WTC11 (cell line): ENCODE results near the gene SLC26A11. TPM values are rescaled to one million over a fixed set of nuclear protein-coding genes. Genes with fewer than 3 reads are reported as not detected.

Experiments
- ATAC-seq: fragments of 200-7000 bp; cut with Tn5 transposase; 2 replicates; pipeline ENCODE4 v1.10.0; 2021; ENCODE audit warnings: mild to moderate bottlenecking, moderate library complexity
- Bru-seq: library from RNA; stranded (reverse); fragments of 400-500 nt; gene quantifications from one replicate; lab custom pipeline; 2021; lab: Mats Ljungman, UMichigan
- CTCF ChIA-PET: fragments of 300-600 bp; sonication (Branson Sonifier 250); formaldehyde crosslinking; loops from one replicate; lab custom pipeline; 2021; ENCODE audit warnings: antibody characterized with exemption; lab: Charles Lee
- POLR2A ChIA-PET: fragments of 350-600 bp; sonication (Branson Sonifier 250); formaldehyde crosslinking; loops from one replicate; lab custom pipeline; 2021; ENCODE audit warnings: antibody characterized with exemption; lab: Charles Lee
- DNase-seq: peaks from one replicate; pipeline ENCODE4 v3.0.0; 2021; ENCODE audit warnings: low spot score
- H3K27ac Mint-ChIP-seq: 2 replicates; pipeline ENCODE4 v1.8.0; 2021; ENCODE audit warnings: mixed read lengths
- H3K27me3 Mint-ChIP-seq: 2 replicates; pipeline ENCODE4 v1.8.0; 2021; ENCODE audit warnings: low read depth, mild to moderate bottlenecking, moderate library complexity, mixed read lengths
- H3K36me3 Mint-ChIP-seq: 2 replicates; pipeline ENCODE4 v1.8.0; 2021; ENCODE audit warnings: mixed read lengths
- H3K4me1 Mint-ChIP-seq: 2 replicates; pipeline ENCODE4 v1.8.0; 2022; ENCODE audit warnings: mixed read lengths
- H3K4me3 Mint-ChIP-seq: 2 replicates; pipeline ENCODE4 v1.8.0; 2021; ENCODE audit warnings: mild to moderate bottlenecking, moderate library complexity, mixed read lengths
- H3K9me3 Mint-ChIP-seq: 2 replicates; pipeline ENCODE4 v1.8.0; 2021; ENCODE audit warnings: mixed read lengths
- ESRRA ChIP-seq: sonication (generic); formaldehyde crosslinking; IDR thresholded peaks from 2 replicates; pipeline ENCODE4 v1.8.1; 2022; ENCODE audit warnings: mild to moderate bottlenecking, missing genetic modification reagents, borderline replicate concordance
- FOXJ3 ChIP-seq: sonication (generic); formaldehyde crosslinking; IDR thresholded peaks from 2 replicates; pipeline ENCODE4 v1.9.0; 2021; ENCODE audit warnings: missing genetic modification reagents, mild to moderate bottlenecking, borderline replicate concordance
- FOXP1 ChIP-seq: sonication (generic); formaldehyde crosslinking; IDR thresholded peaks from 2 replicates; pipeline ENCODE4 v1.8.0; 2022; ENCODE audit warnings: missing genetic modification reagents, mild to moderate bottlenecking, moderate library complexity, borderline replicate concordance
- GABPB1 ChIP-seq: sonication (generic); formaldehyde crosslinking; IDR thresholded peaks from 2 replicates; pipeline ENCODE4 v1.8.1; 2023; ENCODE audit warnings: mild to moderate bottlenecking, missing genetic modification reagents
- GRHL2 ChIP-seq: fragments of 250-450 bp; sonication (Bioruptor Pico); IDR thresholded peaks from 2 replicates; pipeline ENCODE4 v1.8.0; 2022; ENCODE audit warnings: mild to moderate bottlenecking, moderate library complexity; ENCODE audit not compliant: insufficient replicate concordance, severe bottlenecking
- GTF2I ChIP-seq: fragments of 250-450 bp; sonication (Bioruptor Pico); conservative IDR thresholded peaks from 2 replicates; pipeline ENCODE4 v1.4.0; 2021; ENCODE audit warnings: mild to moderate bottlenecking
- IRF2 ChIP-seq: sonication (generic); formaldehyde crosslinking; IDR thresholded peaks from 2 replicates; pipeline ENCODE4 v1.8.0; 2022; ENCODE audit warnings: low read depth, missing genetic modification reagents, borderline replicate concordance
- JAZF1 ChIP-seq: fragments of 250-450 bp; sonication (Bioruptor Pico); IDR thresholded peaks from 2 replicates; pipeline ENCODE4 v1.9.0; 2021; ENCODE audit warnings: moderate library complexity, mild to moderate bottlenecking, inconsistent platforms
- NFE2L1 ChIP-seq: sonication (generic); formaldehyde crosslinking; IDR thresholded peaks from 2 replicates; pipeline ENCODE4 v1.8.1; 2023; ENCODE audit warnings: missing genetic modification reagents
- SMAD3 ChIP-seq: sonication (generic); formaldehyde crosslinking; IDR thresholded peaks from 2 replicates; pipeline ENCODE4 v1.8.0; 2022; ENCODE audit warnings: missing genetic modification reagents, mild to moderate bottlenecking, borderline replicate concordance
- TEAD1 ChIP-seq: sonication (generic); formaldehyde crosslinking; IDR thresholded peaks from 2 replicates; pipeline ENCODE4 v1.8.0; 2022; ENCODE audit warnings: mild to moderate bottlenecking, missing genetic modification reagents
- TP53 ChIP-seq: sonication (generic); formaldehyde crosslinking; IDR thresholded peaks from 2 replicates; pipeline ENCODE4 v1.8.1; 2023; ENCODE audit warnings: mild to moderate bottlenecking, missing genetic modification reagents
- ZNF396 ChIP-seq: fragments of 250-450 bp; sonication (Bioruptor Pico); IDR thresholded peaks from 2 replicates; pipeline ENCODE4 v1.8.0; 2021; ENCODE audit warnings: mild to moderate bottlenecking, moderate library complexity, borderline replicate concordance
- ZNF423 ChIP-seq: fragments of 250-450 bp; sonication (Bioruptor Pico); IDR thresholded peaks from 2 replicates; pipeline ENCODE4 v2.1.2; 2022; ENCODE audit warnings: mild to moderate bottlenecking, moderate library complexity
- long read RNA-seq, 3 experiments: library from RNA in 1 of 3; library from capped mRNA in 1 of 3; library from polyadenylated mRNA in 1 of 3; unstranded in 2 of 3; stranded (forward) in 1 of 3; transcript quantifications; one replicate each; pipeline ENCODE4 v2.0.0, GENCODE V29; 2021
- total RNA-seq: library from RNA; stranded (reverse); gene quantifications from 3 replicates; pipeline ENCODE4 v1.2.3, GENCODE V29; 2021
- TF ChIP-seq, protein P1 (sequence below): fragments of 250-450 bp; sonication (Bioruptor Pico); IDR thresholded peaks from 2 replicates; pipeline ENCODE4 v1.9.0; 2021; ENCODE audit warnings: mild to moderate bottlenecking, borderline replicate concordance
- TF ChIP-seq, protein P2 (sequence below): sonication (generic); formaldehyde crosslinking; IDR thresholded peaks from 2 replicates; pipeline ENCODE4 v1.8.0; 2022; ENCODE audit warnings: missing genetic modification reagents
- TF ChIP-seq, protein P3 (sequence below): sonication (generic); formaldehyde crosslinking; IDR thresholded peaks from 2 replicates; pipeline ENCODE4 v1.8.1; 2022; ENCODE audit warnings: mild to moderate bottlenecking, missing genetic modification reagents, moderate library complexity, borderline replicate concordance
- TF ChIP-seq, protein P4 (sequence below): sonication (generic); formaldehyde crosslinking; IDR thresholded peaks from 2 replicates; pipeline ENCODE4 v1.8.1; 2022; ENCODE audit warnings: low read depth, missing genetic modification reagents, borderline replicate concordance
- TF ChIP-seq, protein P5 (sequence below): fragments of 250-450 bp; sonication (Bioruptor Pico); IDR thresholded peaks from 2 replicates; pipeline ENCODE4 v1.8.0; 2021; ENCODE audit warnings: mild to moderate bottlenecking
- TF ChIP-seq, protein P6 (sequence below): fragments of 250-450 bp; sonication (Bioruptor Pico); IDR thresholded peaks from 2 replicates; pipeline ENCODE4 v1.9.0; 2021; ENCODE audit warnings: mild to moderate bottlenecking

Gene SLC26A11
- total RNA-seq (19.1 to 26.4 TPM (median 23.5 TPM) in 3 replicates), Bru-seq, nascent RNA (percentile 48 among the genes with signal in this experiment)
- long read RNA-seq, experiment 1, transcript SLC26A11-201 (18 exons, 2,885 nt) = major isoform, 45 of 96 reads
- long read RNA-seq, experiment 1, partial matches to known transcripts = 14 of 96 reads
- long read RNA-seq, experiment 1, other reads (novel, unspliced or antisense) = 32 of 96 reads
- long read RNA-seq, experiment 2, transcript SLC26A11-201 (18 exons, 2,885 nt) = major isoform, 6 of 26 reads
- long read RNA-seq, experiment 2, partial matches to known transcripts = 16 of 26 reads
- long read RNA-seq, experiment 2, other reads (novel, unspliced or antisense) = 4 of 26 reads
- long read RNA-seq, experiment 3, partial matches to known transcripts = 1 of 3 reads
- long read RNA-seq, experiment 3, other reads (novel, unspliced or antisense) = 1 of 3 reads

DNA sequence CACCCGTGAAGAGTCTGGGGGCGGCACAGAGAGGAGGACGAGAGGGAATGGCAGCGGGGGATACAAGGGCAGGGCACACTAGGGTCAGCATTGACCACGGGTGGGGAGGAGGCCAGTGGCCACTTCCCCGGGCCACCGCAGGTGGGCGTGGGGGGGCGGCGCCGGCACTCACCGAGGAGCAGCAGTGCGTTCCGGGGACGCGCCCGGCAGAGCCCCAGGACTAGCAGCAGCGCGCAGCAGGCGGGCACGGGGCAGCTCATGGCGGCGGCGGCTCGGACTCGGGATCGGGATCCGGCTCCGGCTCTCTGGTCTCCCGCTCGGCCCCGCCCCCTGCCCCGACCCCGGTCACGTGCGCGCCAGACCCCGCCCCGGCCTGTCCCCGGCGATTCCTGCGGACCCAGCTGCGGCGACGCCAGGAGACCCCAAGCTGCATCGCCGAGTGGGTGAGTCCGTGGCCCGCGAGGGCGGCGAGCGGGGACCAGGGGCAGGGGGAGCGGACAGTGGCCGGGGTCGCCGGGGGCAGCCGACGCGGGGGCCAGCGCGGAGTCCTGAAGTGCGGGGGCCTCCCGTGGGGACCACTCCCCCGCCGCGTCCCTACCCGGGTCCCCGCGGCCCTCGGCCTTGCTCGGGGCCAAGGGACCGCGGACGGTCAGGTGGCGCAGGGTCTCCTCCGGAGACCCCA, at the start of gene SLC26A11, which contains the start of gene SGSH:
Gene SLC26A11, plus strand, starts transcription at position 374 of the 682 bp plus-strand sequence. CDS start 1,134 bp downstream, outside the sequence.
Gene SGSH, minus strand, starts transcription at position 280 of the 682 bp plus-strand sequence. Its CDS starts 20 bp downstream, at position 260.
- H3K9me3 Mint-ChIP-seq = no peaks in the 10 kb centered on the region
- H3K27me3 Mint-ChIP-seq = no peaks in the 10 kb centered on the region
- DNase-seq (peak; percentile 91), ATAC-seq (peak; percentile 84)
- ChIA-PET POLR2A (no interaction called here), CTCF (interaction anchor here (0.6 to 1.8 kb wide), 11 partner anchors 14 to 1073 kb away, joined by 3 to 8 read pairs (median 3); partner anchors contain the start of gene GAA)
- H3K4me1 Mint-ChIP-seq = peaks cover 19% of the 10 kb centered on the region
- H3K27ac Mint-ChIP-seq = peak within 1 kb of the TSS; percentile 63; the same call in 1 of the 2 replicates
- H3K36me3 Mint-ChIP-seq = peaks cover 7% of the 10 kb centered on the region
- H3K4me3 Mint-ChIP-seq = peak within 1 kb of the TSS; percentile 91
- TF ChIP-seq, protein P1, sequence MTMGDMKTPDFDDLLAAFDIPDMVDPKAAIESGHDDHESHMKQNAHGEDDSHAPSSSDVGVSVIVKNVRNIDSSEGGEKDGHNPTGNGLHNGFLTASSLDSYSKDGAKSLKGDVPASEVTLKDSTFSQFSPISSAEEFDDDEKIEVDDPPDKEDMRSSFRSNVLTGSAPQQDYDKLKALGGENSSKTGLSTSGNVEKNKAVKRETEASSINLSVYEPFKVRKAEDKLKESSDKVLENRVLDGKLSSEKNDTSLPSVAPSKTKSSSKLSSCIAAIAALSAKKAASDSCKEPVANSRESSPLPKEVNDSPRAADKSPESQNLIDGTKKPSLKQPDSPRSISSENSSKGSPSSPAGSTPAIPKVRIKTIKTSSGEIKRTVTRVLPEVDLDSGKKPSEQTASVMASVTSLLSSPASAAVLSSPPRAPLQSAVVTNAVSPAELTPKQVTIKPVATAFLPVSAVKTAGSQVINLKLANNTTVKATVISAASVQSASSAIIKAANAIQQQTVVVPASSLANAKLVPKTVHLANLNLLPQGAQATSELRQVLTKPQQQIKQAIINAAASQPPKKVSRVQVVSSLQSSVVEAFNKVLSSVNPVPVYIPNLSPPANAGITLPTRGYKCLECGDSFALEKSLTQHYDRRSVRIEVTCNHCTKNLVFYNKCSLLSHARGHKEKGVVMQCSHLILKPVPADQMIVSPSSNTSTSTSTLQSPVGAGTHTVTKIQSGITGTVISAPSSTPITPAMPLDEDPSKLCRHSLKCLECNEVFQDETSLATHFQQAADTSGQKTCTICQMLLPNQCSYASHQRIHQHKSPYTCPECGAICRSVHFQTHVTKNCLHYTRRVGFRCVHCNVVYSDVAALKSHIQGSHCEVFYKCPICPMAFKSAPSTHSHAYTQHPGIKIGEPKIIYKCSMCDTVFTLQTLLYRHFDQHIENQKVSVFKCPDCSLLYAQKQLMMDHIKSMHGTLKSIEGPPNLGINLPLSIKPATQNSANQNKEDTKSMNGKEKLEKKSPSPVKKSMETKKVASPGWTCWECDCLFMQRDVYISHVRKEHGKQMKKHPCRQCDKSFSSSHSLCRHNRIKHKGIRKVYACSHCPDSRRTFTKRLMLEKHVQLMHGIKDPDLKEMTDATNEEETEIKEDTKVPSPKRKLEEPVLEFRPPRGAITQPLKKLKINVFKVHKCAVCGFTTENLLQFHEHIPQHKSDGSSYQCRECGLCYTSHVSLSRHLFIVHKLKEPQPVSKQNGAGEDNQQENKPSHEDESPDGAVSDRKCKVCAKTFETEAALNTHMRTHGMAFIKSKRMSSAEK (CRISPR knock-in tag) = no peak
- TF ChIP-seq ZNF423 (0 out of 2 replicates have a peak, but pooled peaks have one; percentile 41), ESRRA (CRISPR knock-in tag) (no peak), FOXP1 (0 out of 2 replicates have a peak, but pooled peaks have one; percentile 49), IRF2 (no peak; the same call in 1 of the 2 replicates), TP53 (CRISPR knock-in tag) (0 out of 2 replicates have a peak, but pooled peaks have one; percentile 32), GTF2I (CRISPR knock-in tag) (no peak), NFE2L1 (CRISPR knock-in tag) (no peak), FOXJ3 (CRISPR knock-in tag) (no peak), GABPB1 (CRISPR knock-in tag) (no peak), JAZF1 (no peak), ZNF396 (CRISPR knock-in tag) (no peak), TEAD1 (CRISPR knock-in tag) (peak; percentile 58; the same call in 1 of the 2 replicates), SMAD3 (CRISPR knock-in tag) (no peak), GRHL2 (CRISPR knock-in tag) (no peak)
- TF ChIP-seq, protein P2, sequence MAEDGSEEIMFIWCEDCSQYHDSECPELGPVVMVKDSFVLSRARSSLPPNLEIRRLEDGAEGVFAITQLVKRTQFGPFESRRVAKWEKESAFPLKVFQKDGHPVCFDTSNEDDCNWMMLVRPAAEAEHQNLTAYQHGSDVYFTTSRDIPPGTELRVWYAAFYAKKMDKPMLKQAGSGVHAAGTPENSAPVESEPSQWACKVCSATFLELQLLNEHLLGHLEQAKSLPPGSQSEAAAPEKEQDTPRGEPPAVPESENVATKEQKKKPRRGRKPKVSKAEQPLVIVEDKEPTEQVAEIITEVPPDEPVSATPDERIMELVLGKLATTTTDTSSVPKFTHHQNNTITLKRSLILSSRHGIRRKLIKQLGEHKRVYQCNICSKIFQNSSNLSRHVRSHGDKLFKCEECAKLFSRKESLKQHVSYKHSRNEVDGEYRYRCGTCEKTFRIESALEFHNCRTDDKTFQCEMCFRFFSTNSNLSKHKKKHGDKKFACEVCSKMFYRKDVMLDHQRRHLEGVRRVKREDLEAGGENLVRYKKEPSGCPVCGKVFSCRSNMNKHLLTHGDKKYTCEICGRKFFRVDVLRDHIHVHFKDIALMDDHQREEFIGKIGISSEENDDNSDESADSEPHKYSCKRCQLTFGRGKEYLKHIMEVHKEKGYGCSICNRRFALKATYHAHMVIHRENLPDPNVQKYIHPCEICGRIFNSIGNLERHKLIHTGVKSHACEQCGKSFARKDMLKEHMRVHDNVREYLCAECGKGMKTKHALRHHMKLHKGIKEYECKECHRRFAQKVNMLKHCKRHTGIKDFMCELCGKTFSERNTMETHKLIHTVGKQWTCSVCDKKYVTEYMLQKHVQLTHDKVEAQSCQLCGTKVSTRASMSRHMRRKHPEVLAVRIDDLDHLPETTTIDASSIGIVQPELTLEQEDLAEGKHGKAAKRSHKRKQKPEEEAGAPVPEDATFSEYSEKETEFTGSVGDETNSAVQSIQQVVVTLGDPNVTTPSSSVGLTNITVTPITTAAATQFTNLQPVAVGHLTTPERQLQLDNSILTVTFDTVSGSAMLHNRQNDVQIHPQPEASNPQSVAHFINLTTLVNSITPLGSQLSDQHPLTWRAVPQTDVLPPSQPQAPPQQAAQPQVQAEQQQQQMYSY (CRISPR knock-in tag) = peak; percentile 81
- TF ChIP-seq, protein P3, sequence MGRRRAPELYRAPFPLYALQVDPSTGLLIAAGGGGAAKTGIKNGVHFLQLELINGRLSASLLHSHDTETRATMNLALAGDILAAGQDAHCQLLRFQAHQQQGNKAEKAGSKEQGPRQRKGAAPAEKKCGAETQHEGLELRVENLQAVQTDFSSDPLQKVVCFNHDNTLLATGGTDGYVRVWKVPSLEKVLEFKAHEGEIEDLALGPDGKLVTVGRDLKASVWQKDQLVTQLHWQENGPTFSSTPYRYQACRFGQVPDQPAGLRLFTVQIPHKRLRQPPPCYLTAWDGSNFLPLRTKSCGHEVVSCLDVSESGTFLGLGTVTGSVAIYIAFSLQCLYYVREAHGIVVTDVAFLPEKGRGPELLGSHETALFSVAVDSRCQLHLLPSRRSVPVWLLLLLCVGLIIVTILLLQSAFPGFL (CRISPR knock-in tag) = no peak
- TF ChIP-seq, protein P4, sequence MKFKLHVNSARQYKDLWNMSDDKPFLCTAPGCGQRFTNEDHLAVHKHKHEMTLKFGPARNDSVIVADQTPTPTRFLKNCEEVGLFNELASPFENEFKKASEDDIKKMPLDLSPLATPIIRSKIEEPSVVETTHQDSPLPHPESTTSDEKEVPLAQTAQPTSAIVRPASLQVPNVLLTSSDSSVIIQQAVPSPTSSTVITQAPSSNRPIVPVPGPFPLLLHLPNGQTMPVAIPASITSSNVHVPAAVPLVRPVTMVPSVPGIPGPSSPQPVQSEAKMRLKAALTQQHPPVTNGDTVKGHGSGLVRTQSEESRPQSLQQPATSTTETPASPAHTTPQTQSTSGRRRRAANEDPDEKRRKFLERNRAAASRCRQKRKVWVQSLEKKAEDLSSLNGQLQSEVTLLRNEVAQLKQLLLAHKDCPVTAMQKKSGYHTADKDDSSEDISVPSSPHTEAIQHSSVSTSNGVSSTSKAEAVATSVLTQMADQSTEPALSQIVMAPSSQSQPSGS = no peak
- TF ChIP-seq, protein P5, sequence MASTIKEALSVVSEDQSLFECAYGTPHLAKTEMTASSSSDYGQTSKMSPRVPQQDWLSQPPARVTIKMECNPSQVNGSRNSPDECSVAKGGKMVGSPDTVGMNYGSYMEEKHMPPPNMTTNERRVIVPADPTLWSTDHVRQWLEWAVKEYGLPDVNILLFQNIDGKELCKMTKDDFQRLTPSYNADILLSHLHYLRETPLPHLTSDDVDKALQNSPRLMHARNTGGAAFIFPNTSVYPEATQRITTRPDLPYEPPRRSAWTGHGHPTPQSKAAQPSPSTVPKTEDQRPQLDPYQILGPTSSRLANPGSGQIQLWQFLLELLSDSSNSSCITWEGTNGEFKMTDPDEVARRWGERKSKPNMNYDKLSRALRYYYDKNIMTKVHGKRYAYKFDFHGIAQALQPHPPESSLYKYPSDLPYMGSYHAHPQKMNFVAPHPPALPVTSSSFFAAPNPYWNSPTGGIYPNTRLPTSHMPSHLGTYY (CRISPR knock-in tag) = no peak
- TF ChIP-seq, protein P6, sequence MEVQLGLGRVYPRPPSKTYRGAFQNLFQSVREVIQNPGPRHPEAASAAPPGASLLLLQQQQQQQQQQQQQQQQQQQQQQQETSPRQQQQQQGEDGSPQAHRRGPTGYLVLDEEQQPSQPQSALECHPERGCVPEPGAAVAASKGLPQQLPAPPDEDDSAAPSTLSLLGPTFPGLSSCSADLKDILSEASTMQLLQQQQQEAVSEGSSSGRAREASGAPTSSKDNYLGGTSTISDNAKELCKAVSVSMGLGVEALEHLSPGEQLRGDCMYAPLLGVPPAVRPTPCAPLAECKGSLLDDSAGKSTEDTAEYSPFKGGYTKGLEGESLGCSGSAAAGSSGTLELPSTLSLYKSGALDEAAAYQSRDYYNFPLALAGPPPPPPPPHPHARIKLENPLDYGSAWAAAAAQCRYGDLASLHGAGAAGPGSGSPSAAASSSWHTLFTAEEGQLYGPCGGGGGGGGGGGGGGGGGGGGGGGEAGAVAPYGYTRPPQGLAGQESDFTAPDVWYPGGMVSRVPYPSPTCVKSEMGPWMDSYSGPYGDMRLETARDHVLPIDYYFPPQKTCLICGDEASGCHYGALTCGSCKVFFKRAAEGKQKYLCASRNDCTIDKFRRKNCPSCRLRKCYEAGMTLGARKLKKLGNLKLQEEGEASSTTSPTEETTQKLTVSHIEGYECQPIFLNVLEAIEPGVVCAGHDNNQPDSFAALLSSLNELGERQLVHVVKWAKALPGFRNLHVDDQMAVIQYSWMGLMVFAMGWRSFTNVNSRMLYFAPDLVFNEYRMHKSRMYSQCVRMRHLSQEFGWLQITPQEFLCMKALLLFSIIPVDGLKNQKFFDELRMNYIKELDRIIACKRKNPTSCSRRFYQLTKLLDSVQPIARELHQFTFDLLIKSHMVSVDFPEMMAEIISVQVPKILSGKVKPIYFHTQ (CRISPR knock-in tag) = no peak
